GM10847 (cell line): ENCODE results near the gene ANKFN1.

ENCODE experiments used
- POLR2A ChIP-seq: IDR thresholded peaks from 2 replicates; pipeline ENCODE4 v1.6.1; 2011; ENCODE audit not compliant: insufficient read length; ENCODE audit errors: extremely low read depth

ANKFN1 gene

DNA sequence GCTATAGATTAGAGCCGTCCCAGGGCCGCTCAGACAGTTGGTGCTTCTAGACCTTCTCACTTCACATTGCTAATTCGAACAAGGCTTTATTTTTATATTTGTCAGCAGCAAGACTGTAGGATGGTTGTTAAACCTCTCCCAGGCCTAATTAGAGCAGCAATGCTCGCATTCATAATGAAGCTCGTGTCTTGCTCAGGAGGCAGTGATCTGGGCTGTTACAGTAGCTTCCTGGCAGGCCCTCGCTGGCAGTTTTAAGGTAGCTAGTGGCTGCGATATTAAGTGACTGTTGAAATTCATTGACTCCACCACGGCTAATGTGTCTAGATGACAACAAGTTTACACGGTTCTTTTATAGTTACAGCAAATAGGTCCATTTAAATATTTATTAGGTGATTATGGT is 23.2 kb upstream of the ANKFN1 start:
- TF ChIP-seq POLR2A, result no peak

DNA sequence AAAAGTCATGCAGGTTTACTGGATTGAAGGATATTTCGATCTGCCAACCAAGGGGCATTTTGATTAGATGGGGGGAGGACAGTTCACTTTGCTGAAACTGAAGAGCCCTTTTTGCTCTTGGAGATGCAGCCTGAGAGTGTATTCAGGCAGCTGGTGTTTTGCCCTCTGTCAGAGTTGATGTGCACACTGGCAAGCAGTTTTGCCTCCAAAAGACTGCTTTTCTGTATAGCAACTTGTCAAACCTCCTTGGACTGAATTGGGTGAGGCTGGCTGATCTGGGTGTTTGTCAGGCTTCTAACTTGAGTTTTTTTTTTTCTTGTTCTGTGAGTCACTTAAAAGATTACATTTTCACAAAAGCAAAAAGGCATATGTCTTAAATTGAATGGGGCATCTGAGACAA is 22.6 kb upstream of the ANKFN1 start:
- no peak for TF ChIP-seq POLR2A

DNA sequence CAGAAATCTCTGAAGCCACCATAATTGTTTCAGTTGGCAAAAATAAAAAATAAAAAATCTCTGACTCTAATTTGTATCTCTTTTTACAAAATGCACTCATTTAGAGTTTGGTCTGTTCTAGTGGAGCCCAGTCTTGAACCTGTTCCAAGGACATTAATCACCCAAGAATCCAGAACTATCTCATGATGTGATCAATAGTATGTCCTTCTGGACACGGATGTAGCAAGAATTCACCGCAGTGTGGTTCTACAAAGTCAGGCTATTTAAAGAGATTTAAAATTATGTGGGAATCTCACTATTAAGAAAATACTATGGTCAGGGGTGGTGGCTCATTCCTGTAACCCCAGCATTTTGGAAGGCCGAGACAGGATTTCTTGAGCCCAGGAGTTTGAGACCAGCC is 21.8 kb upstream of the ANKFN1 start:
- TF ChIP-seq POLR2A, result no peak

DNA sequence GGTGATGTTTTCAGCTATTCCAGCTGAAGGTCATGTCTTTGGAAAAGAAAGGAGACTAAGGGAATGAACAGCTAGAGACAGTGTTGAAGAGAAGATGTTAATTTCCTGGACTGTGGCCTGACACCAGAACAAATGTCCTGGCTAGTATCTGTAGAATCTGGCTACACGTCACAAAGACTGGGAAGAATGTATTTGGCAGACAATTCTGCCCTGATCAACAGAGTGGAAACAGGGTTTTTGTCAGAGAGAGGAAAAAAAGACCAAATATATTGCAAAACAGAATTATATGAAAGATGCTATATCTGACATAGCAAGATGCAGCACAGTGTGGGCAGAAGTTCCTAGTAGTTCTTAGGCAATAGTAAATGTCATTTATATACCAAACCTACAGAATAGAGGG is 17.0 kb upstream of the ANKFN1 start:
- TF ChIP-seq POLR2A, result no peak

DNA sequence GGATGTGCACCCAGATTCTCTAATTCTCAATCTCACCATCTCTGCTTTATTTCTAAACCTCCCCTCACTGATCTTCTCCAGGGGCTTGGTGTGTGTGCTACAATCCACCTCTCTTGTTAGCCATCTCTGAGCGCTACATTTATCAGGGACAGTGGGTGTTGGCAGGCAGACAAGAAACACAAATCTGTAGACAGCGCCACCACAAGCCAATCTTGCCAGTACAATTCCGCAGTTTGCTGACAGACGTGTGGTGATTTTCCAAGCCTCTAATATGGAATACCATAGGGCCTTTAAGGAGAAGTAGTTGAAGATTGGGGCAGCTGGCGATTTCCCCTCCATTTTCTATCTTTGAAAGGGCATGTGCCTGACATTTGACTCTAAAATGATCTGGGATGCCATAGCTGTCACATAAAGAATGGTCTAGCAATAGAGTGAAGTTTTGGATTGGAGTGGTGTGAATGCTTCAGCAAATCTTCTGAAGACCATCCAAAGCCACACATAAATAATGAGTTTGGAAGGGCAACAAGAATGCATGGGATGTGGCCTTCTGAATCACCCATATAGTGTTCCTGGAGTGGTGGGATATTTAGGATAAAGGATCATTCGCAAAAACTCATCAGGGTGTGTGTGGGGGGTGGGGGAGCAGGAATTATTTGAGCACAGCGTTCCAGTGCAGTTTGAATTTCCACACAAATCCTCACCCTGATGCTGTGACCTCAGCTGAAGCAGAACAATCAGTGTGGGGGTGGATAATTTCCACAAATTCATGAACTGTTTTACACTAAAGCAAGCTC is 12.0 kb upstream of the ANKFN1 start:
- no peak for TF ChIP-seq POLR2A

DNA sequence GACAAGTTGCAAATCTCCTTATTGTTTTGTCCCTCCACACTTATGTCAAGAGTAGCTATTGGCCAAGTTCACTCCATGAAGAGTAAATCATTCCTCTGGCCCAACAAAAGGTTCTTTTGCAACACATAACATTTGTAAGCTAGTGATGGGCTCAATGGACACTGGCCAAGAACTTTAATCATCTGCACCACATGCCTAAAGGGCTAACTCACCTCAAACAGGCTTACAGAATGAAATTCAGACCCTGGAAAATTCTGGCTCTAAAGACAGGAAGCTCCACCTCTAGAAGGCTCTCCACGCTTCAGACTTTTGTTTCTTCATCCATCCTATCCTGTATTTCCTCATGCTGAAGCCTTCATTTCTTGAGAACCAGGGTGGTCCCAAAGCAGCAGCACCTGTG is 10.9 kb upstream of the ANKFN1 start:
- TF ChIP-seq POLR2A, result no peak

DNA sequence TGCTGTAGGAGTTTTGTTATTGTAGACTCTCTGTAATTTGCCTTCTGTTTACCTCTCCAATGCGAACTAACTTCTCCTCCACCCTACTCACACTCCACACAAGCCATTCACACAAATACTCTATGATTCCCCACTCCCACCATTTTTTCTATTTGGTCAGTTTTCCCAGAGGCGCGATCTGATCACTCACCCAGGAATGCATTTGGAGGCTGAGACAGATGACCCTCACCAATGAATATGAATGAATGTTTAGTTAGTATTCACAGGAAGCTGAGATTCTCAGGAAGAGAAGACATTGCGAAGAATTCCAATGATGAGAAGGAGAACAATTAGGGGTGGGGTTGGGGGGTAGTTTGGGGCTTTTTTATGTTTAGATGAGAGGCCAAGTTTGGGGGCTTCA is 10.5 kb upstream of the ANKFN1 start:
- no peak for TF ChIP-seq POLR2A

DNA sequence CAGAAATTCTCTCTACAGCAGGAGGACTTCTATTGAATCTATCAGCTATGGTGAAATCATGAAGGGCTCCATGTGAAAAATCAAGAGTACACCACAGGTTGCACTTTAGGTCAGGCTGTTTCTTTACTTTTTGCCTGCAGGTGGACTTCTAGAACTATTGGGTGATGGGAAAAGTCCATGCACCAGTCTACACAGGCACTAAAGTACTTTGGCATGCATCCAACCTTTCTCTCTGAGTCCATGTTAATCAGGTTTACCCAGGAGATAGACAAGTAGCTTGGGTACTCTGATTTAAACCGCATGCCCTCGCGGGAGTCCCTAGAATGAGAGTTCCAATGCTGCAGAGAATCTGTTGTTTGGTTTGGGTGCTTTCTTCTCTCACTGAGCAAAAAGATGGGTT is 9.1 kb upstream of the ANKFN1 start:
- TF ChIP-seq POLR2A, result no peak

DNA sequence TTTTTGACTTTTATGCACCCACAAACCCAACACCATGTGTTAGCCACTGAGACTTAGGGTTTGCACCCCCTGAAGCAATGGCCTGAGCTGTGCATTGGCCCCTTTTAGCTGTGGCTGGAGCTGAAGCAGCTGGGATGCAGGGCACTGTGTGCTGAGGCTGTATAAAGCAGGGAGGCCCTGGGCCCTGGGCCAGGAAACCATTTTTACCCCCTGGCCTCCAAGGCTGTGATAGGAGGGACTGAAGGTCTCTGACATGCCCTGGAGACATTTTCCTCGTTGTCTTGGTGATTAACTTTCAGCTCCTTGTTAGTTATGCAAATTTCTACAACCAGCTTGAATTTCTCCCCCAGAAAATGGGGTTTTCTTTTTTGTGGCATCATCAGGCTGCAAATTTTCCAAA is 6.7 kb upstream of the ANKFN1 start:
- TF ChIP-seq POLR2A, result no peak

DNA sequence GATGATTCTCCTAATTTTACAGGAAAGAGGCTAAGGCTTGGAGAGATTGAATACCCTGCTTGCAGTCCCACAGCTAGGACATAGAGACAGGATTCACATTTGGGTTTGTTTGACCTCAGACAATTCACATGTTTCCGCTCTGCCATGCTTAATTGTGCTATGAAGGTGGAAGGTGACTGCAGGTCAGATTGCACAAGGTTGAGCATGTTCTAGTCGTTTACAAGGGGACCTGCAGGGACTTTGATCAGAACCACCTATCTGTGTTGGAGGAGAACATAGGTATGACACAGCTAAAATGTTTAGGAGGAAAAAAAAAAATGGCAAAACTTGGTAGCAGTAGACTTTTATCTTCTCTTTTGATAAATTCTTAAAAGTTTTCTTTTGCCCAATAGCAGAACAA is 4.9 kb upstream of the ANKFN1 start:
- no peak for TF ChIP-seq POLR2A

DNA sequence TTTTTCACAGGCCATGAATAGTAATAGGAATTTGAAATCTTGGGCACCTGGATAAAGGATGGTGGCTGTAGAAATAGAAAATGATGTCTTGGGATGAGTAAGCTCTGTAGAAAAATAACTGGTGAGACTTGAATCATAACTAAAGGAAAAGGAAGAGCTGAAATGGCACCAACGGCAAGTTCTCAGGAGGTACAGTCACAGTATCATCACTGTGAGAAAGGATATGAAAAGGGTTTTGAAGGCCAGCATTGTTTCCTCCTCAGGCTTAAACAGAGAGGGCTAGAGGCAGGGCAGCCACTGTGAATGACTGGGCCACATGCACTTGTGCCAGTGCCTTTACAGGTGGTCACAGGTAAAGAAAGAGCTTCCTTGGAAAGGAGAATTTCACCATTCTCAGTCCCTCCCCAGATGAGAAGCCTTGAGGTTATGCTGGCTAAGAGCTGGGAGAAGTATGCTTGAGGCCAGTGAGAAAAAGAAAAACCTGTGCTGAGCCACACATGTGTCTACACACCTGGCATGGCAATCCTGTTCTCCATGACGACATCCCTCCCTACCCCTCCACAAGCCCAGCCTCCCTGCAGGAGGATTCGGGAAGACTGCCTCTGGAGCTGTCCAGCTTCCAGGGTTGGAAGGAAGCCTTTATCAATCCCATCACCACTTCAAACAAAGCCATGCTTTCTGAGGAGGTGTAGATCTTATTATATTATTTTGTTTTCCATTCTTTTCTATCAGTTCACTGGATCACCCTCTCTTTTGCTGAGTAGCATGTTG is 3.8 kb upstream of the ANKFN1 start:
- no peak for TF ChIP-seq POLR2A

DNA sequence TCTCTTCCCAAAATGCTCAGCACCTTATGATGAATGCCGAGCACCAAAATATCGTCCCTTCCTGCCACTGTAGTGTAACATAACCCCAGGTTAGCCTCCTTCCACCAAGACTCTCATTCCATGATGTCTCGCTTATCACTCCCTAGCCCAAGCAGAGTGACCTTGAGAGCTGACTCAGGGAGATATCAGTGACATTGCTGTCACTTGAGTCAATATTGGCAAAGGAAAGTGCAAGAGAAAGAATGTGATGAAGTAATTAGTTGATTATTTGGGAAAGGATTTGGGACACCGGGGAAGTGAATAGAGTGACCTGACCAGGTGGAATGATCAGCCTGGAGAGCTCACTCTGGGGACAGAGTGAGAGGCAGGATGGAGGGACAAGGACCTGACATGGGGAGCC is 2.6 kb upstream of the ANKFN1 start:
- TF ChIP-seq POLR2A, result no peak

DNA sequence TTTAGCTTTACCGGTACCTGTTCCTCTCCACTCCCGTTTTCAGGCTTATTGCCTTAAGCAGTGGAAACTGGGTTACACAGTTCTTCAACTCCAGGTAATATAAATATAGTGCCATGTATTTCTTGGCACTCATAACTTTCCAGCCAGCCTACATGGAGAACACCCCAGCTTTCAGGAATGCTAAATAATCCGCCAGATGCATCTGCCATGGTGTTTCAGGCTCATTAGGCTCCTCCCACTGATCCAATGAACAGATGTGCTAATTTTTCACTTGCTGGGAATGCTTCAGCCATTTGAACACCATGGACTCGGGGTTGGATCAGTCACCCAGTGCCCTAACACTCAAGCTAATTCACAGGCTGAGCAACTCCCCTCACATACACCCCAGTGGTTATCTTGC is 4.6 kb downstream of the ANKFN1 start:
- no peak for TF ChIP-seq POLR2A

DNA sequence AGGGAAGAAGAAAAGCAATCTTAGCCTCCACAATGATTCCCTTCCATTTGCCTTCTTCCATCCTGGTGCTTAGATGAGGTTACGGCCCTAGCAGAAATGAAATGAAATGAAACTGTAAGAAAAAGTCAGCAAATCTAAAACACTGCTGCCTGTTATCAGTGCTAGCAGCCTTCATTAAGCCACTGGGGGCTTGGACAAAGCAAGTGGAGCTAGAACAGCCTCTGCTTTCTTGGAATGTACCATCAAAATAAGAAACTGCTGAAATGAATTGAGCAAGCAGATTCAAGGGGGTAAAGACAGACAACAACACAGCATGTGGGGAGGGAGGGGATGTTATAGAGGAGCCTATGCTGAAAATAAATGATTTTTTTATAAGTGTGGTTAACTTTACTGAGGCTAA is 5.1 kb downstream of the ANKFN1 start:
- TF ChIP-seq POLR2A, result no peak

DNA sequence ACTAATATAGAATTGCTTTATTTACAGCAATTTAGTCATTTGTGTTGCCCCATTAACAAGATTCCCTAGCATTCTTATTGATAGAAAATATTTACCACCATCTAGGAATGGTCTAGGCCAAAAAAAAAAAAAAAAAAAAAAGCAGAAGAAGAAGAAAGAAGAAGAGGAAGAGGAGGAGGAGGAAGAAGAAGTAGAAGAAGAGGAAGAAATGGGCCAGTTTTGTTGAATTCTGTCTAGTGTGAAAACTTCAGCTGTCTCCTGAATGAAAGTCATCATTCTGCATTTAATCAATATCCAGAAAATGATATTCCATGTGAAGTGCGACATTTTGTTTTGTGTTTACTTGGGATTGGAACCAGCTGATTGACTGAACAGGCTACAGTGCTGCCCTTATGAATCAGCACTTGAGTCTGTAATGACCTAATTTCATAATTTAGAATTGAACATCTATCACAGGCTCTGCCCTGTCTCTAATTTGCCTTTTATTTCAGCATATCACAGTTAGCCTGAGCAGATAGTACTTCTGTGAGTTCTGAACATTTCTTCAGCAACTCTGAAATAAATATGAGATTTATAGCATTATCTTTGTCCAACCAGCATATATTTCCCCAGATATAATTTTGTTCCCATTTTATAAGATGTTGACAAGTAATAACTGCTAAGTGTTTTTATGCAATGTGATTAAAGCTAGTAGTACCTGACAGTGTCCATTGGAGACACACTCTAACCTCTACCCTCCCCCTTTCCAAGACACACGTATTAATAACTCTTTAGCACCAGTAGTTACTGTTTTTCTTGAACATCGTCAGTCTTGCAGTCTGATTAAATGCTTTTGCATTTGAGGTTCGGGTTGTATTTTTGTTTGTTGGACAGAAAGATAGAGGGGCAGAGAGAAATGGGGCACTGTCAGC is 5.9 kb downstream of the ANKFN1 start:
- TF ChIP-seq POLR2A, result no peak

DNA sequence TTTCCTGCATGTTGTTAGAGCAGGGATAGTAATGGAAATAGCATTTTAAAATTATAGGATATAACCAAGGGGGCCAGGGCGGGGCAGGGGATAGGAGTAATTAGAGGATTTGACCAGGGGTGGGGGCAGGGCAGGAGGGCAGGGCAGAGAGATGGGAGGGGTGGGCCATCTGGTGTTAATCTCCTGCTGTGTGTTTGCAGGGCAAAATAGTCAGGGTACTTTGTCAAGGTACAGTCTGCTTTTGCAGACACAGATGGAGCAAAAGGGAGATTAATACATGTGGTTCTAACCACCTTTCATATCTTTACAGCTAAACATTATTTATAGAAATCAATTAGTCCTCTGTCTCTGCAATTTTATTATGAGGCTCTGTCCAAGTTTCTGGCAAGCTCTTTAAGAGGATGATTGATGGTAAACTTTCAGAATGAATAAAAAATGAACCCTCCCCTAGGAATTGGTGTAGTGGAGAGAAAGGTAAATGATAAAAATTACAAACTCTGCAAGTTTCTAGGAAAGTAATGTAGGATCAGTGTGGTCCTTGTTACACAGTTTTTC is 6.6 kb downstream of the ANKFN1 start:
- no peak for TF ChIP-seq POLR2A

DNA sequence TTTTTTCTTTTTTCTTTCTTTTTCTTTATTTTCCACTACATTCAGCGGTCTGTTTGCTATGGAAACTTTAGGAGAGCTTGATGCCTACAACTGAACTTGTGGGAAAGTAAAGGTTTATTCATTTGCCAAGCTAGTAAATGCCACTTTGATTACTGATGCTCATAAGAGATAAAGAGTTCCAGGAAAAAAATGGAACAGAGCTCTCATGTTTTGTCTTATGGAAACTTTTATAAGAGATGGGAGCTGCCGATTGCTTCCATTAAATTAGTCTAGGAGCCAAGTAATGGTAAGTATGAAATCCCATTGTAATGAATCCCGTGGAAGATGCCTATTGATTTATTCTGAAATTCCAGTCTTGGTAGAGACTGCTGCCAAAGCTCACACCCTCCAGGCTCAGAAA is 7.1 kb downstream of the ANKFN1 start:
- no peak for TF ChIP-seq POLR2A
